ENCODE data around the gene DMRTC1B. TPM values are rescaled to one million over a fixed set of nuclear protein-coding genes. Genes with fewer than 3 reads are reported as not detected.
"Not testable (repeated sequence)": the region's sequence is repeated elsewhere in the genome, so short reads cannot be mapped to it uniquely, and the experiment has no call there.

DMRTC1B gene
- 2.6 and 3.1 TPM in 2 replicates for total RNA-seq
- long read RNA-seq: 0 reads

DNA sequence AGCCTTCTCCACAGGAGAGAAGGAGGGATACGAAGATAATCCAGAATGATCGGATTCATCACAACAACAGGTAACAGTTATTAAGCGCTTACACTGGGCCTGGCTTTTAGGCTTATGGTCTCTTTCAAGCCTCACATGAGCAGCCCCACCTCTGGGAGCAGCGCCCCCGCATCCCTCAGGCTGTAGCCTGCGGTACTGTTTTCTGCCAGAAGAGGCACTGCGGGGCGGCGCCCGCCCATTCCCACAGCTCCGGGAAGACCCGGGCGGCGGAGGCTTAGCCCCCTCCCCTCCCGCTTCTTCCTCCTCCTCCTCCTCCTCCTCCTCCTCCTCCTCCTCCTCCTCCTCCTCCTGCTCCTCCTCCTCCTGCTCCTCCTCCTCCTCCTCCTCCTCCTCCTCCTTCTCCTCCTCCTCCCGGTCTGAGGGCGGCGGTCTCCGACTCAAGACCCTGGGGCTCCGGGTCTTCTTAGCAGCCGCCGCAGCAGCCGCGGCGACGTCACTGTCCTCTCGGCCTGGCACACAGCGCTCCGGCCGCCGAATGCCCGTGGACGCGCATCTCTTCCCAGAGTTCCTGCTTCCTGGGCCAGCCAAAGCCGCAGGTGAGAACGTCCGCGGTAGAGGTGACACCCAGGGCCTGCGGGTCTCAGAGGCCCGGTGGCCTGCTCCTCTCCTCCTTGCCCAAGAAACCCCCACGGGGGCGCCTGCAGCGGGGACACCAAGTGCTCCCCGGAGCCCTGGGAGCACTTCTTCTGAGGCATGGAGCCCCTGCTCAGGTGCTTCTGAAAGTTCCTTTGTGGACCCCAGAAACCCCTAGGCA is at the start of gene DMRTC1B:
DMRTC1B (plus strand) TSS at position 238 of the 814 bp plus-strand sequence. CDS start 68,246 bp downstream, outside the sequence.
- H3K36me3 Mint-ChIP-seq (ENCODE audit: low read depth); H3K27ac Mint-ChIP-seq (ENCODE audit: unreplicated experiment); H3K4me1 Mint-ChIP-seq; DNase-seq (ENCODE audit: low read depth, low spot score); H3K9me3 Mint-ChIP-seq; H3K27me3 Mint-ChIP-seq (ENCODE audit: low read depth); H3K4me3 Mint-ChIP-seq: not testable (repeated sequence)

DNA sequence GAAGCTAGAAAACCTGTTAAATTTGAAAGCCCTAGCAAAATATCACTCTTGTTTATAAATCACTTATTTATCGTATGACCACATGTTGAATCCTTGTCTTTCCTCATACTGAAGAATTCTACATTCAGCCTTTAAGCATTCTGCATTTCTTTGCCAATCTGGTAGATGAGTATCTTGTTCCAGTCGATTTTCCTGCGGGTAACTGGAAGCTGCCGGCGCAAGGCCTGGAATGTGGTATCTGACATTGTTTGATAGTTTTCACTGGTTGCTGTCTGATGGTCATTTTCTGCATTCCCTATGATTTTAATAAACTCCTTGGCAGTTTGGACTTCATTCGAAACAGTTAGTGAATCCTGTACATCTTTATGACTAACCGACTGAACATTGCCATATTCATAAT is 48.8 kb upstream of the DMRTC1B start:
- no peak for DNase-seq (ENCODE audit: low read depth, low spot score)
- H3K27me3 Mint-ChIP-seq (ENCODE audit: low read depth): no peaks in the 10 kb centered on the region
- H3K4me3 Mint-ChIP-seq: no peak overlapping the region
- TF ChIP-seq, protein P1, sequence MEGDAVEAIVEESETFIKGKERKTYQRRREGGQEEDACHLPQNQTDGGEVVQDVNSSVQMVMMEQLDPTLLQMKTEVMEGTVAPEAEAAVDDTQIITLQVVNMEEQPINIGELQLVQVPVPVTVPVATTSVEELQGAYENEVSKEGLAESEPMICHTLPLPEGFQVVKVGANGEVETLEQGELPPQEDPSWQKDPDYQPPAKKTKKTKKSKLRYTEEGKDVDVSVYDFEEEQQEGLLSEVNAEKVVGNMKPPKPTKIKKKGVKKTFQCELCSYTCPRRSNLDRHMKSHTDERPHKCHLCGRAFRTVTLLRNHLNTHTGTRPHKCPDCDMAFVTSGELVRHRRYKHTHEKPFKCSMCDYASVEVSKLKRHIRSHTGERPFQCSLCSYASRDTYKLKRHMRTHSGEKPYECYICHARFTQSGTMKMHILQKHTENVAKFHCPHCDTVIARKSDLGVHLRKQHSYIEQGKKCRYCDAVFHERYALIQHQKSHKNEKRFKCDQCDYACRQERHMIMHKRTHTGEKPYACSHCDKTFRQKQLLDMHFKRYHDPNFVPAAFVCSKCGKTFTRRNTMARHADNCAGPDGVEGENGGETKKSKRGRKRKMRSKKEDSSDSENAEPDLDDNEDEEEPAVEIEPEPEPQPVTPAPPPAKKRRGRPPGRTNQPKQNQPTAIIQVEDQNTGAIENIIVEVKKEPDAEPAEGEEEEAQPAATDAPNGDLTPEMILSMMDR (conservative IDR thresholded peaks at IDR 0.05): no peak
- H3K36me3 Mint-ChIP-seq (ENCODE audit: low read depth): no peaks in the 10 kb centered on the region
- H3K9me3 Mint-ChIP-seq: no peaks in the 10 kb centered on the region
- no peak overlapping the region for H3K27ac Mint-ChIP-seq (ENCODE audit: unreplicated experiment)
- H3K4me1 Mint-ChIP-seq: no peaks in the 10 kb centered on the region

DNA sequence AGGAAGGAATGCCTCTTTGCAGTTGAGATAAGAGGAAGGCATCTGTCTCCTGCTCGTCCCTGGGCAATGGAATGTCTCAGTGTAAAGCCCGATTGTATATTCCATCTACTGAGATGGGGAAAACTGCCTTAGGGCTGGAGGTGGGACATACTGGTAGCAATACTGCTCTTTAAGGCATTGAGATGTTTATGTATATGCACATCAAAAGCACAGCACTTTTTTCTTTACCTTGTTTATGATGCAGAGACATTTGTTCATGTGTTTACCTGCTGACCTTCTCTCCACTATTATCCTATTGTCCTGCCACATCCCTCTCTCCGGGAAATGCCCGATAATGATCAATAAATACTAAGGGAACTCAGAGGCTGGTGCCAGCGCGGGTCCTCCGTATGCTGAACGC is 43.1 kb upstream of the DMRTC1B start:
- not testable (repeated sequence) for H3K36me3 Mint-ChIP-seq (ENCODE audit: low read depth); H3K27ac Mint-ChIP-seq (ENCODE audit: unreplicated experiment); H3K27me3 Mint-ChIP-seq (ENCODE audit: low read depth); DNase-seq (ENCODE audit: low read depth, low spot score); H3K4me1 Mint-ChIP-seq; H3K4me3 Mint-ChIP-seq
- H3K9me3 Mint-ChIP-seq: peaks cover 21% of the 10 kb centered on the region

DNA sequence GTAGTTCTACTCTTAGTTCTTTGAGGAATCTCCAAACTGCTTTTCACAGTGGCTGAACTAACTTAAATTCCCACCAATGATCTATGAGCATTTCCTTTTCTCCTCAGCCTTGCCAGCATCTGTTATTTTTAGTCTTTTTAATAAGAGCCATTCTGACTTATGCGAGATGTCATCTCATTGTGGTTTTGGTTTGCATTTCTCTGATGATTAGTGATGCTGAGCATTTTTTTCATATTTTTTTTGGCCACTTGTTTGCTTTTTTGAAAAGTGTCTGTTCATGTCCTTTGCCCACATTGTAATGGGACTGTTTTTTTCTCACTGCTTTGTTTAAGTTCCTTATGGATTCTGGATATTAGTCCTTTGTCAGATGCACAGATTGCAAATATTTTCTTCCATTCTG is 41.1 kb upstream of the DMRTC1B start:
- Mint-ChIP-seq H3K4me1 (peaks cover 4% of the 10 kb centered on the region), H3K27me3 (ENCODE audit: low read depth) (no peaks in the 10 kb centered on the region), H3K36me3 (ENCODE audit: low read depth) (no peaks in the 10 kb centered on the region), H3K27ac (ENCODE audit: unreplicated experiment) (no peak overlapping the region), H3K4me3 (no peak overlapping the region), H3K9me3 (peaks cover 23% of the 10 kb centered on the region)
- no peak for DNase-seq (ENCODE audit: low read depth, low spot score)
- TF ChIP-seq, protein P1 (conservative IDR thresholded peaks at IDR 0.05): no peak

- not testable (repeated sequence) for H3K36me3 Mint-ChIP-seq (ENCODE audit: low read depth); H3K4me3 Mint-ChIP-seq; DNase-seq (ENCODE audit: low read depth, low spot score); H3K4me1 Mint-ChIP-seq; H3K9me3 Mint-ChIP-seq; H3K27me3 Mint-ChIP-seq (ENCODE audit: low read depth); H3K27ac Mint-ChIP-seq (ENCODE audit: unreplicated experiment)
Observed at GRCh38 chrX:72745546-72745945, 31.1 kb upstream of the DMRTC1B start.

DNA sequence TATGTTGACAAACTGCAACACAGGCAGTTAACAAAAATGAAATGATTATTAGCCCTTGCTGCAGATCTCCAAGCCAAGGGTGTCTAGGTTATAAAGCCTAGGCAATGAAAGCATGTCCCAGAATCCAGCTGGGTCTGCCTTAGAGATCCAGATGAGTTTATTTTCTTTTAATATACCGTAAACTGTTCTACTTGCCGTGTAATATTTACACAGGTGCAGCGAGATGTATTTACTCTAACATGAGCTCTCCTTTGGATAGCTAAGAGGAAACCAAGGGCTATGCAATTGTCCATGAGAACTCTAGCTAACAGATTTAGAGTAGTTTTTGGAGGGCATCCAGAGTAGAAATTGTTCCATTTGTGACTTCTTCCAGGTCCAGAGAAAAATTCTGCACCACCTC is 28.1 kb upstream of the DMRTC1B start:
- DNase-seq (ENCODE audit: low read depth, low spot score); H3K27me3 Mint-ChIP-seq (ENCODE audit: low read depth); H3K4me1 Mint-ChIP-seq; H3K27ac Mint-ChIP-seq (ENCODE audit: unreplicated experiment); H3K36me3 Mint-ChIP-seq (ENCODE audit: low read depth); H3K4me3 Mint-ChIP-seq; H3K9me3 Mint-ChIP-seq: not testable (repeated sequence)

GRCh38 chrX:72760454-72760853 is 16.2 kb upstream of the DMRTC1B start:
- H3K9me3 Mint-ChIP-seq; DNase-seq (ENCODE audit: low read depth, low spot score); H3K36me3 Mint-ChIP-seq (ENCODE audit: low read depth); H3K27ac Mint-ChIP-seq (ENCODE audit: unreplicated experiment); H3K27me3 Mint-ChIP-seq (ENCODE audit: low read depth); H3K4me3 Mint-ChIP-seq; H3K4me1 Mint-ChIP-seq: not testable (repeated sequence)

- H3K9me3 Mint-ChIP-seq; H3K27me3 Mint-ChIP-seq (ENCODE audit: low read depth); H3K4me3 Mint-ChIP-seq; H3K36me3 Mint-ChIP-seq (ENCODE audit: low read depth); H3K4me1 Mint-ChIP-seq; H3K27ac Mint-ChIP-seq (ENCODE audit: unreplicated experiment); DNase-seq (ENCODE audit: low read depth, low spot score): not testable (repeated sequence)
Observed at GRCh38 chrX:72777467-72777790, 739 bp downstream of the DMRTC1B start.

DNA sequence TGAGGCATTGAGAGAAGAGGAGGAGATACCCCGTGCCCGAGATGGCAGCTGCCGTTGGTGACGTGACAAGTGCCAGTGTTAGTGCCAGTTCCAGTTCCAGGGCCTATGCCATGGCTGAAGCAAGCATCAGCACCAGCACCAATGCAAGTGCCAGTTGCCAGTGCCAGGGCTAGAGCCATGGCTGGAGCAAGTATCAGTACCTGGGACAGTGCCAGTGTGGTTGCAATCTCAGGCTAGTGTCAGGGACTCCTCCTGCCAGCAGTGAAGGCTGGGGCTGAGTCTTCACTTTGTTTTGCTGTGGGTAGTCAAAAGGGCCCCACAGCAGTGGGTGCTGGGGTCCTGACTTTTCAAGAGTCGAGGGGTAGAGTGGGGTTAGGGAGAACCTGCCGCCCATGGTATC is 1.5 kb downstream of the DMRTC1B start:
- not testable (repeated sequence) for H3K27me3 Mint-ChIP-seq (ENCODE audit: low read depth); H3K36me3 Mint-ChIP-seq (ENCODE audit: low read depth); H3K4me3 Mint-ChIP-seq

GRCh38 chrX:72782560-72782959 is 5.9 kb downstream of the DMRTC1B start, which contains the start of gene FAM236B:
Gene FAM236B, minus strand, starts transcription at chrX:72782660. Its CDS starts 100 bp downstream, at chrX:72782560.
- DNase-seq (ENCODE audit: low read depth, low spot score); H3K9me3 Mint-ChIP-seq; H3K4me3 Mint-ChIP-seq; H3K27me3 Mint-ChIP-seq (ENCODE audit: low read depth); H3K27ac Mint-ChIP-seq (ENCODE audit: unreplicated experiment); H3K36me3 Mint-ChIP-seq (ENCODE audit: low read depth); H3K4me1 Mint-ChIP-seq: not testable (repeated sequence)

More for the DNA sequence above, 1.5 kb downstream of the DMRTC1B start:
- not testable (repeated sequence) for DNase-seq (ENCODE audit: low read depth, low spot score); H3K4me1 Mint-ChIP-seq; H3K27ac Mint-ChIP-seq (ENCODE audit: unreplicated experiment); H3K9me3 Mint-ChIP-seq

- H3K27ac Mint-ChIP-seq (ENCODE audit: unreplicated experiment); DNase-seq (ENCODE audit: low read depth, low spot score); H3K4me1 Mint-ChIP-seq; H3K4me3 Mint-ChIP-seq; H3K27me3 Mint-ChIP-seq (ENCODE audit: low read depth); H3K9me3 Mint-ChIP-seq; H3K36me3 Mint-ChIP-seq (ENCODE audit: low read depth): not testable (repeated sequence)
Observed at GRCh38 chrX:72783365-72783936, 6.8 kb downstream of the DMRTC1B start.

GRCh38 chrX:72783964-72784363 is 7.3 kb downstream of the DMRTC1B start:
- DNase-seq (ENCODE audit: low read depth, low spot score); H3K4me1 Mint-ChIP-seq; H3K9me3 Mint-ChIP-seq; H3K27ac Mint-ChIP-seq (ENCODE audit: unreplicated experiment); H3K27me3 Mint-ChIP-seq (ENCODE audit: low read depth); H3K36me3 Mint-ChIP-seq (ENCODE audit: low read depth); H3K4me3 Mint-ChIP-seq: not testable (repeated sequence)
